ENCODE data around the gene SCCPDH. TPM values are rescaled to one million over a fixed set of nuclear protein-coding genes. Genes with fewer than 3 reads are reported as not detected.

The SCCPDH gene
- total and polyA plus RNA-seq, 10 donors = 6.8 to 15.8 (median 13.0) TPM

- 68 to 86% (median 76%) methylated on average over 13 of the region's 13 CpGs for WGBS, 5 donors
- Histone ChIP-seq H3K36me3 (no peaks in the 10 kb centered on the region), H3K27ac (no peak overlapping the region), H3K4me3 (no peak overlapping the region), H3K9me3 (no peaks in the 10 kb centered on the region), H3K27me3 (replicated peaks in 1 of 7) (peaks cover 0 to 15% (median 0%) of the 10 kb centered on the region in 7 donors), H3K4me1 (no peaks in the 10 kb centered on the region)
- TF ChIP-seq POLR2AphosphoS5 (IDR thresholded peaks at IDR 0.05) (no peak), CTCF (IDR thresholded peaks at IDR 0.05 in 8 of 11, conservative IDR thresholded peaks at IDR 0.05 in 3 of 11) (no peak), POLR2A (IDR thresholded peaks at IDR 0.05) (no peak)
- intact Hi-C loops (cut with DNase I; ENCODE audit: low total_unique reads) = no loop called here
- DNase-seq = no peak
Observed at GRCh38 chr1:246814890-246815289, 90.7 kb downstream of the SCCPDH start.

GRCh38 chr1:246815693-246816270 lies 91.6 kb downstream of the SCCPDH start:
- intact Hi-C loops (cut with DNase I; ENCODE audit: low total_unique reads) = no loop called here
- Histone ChIP-seq H3K4me1 (no peaks in the 10 kb centered on the region), H3K27ac (no peak overlapping the region), H3K4me3 (no peak overlapping the region), H3K27me3 (replicated peaks in 1 of 7) (peaks cover 0 to 15% (median 0%) of the 10 kb centered on the region in 7 donors), H3K36me3 (no peaks in the 10 kb centered on the region), H3K9me3 (no peaks in the 10 kb centered on the region)
- TF ChIP-seq POLR2A (IDR thresholded peaks at IDR 0.05) = no peak
- TF ChIP-seq POLR2AphosphoS5 (IDR thresholded peaks at IDR 0.05) = no peak
- no peak for TF ChIP-seq CTCF (IDR thresholded peaks at IDR 0.05 in 8 of 11, conservative IDR thresholded peaks at IDR 0.05 in 3 of 11)
- WGBS, 5 donors = 44 to 53% (median 51%) methylated on average over 11 of the region's 11 CpGs
- DNase-seq = no peak

Small RNA genes within 50 kb of the gene (small RNA-seq; reads per million reads assigned to genes)
- gene AC113174.1 = 0 reads per million in 4 donors

Other genes with a start within 250 kb of the SCCPDH start
- gene SMYD3, start 217.1 kb upstream of the SCCPDH start, total RNA-seq = 10 to 100 TPM; 18.7 to 33.1 (median 23.5) TPM
- gene SMYD3, start 217.1 kb upstream of the SCCPDH start, polyA plus RNA-seq = 10 to 100 TPM; 12.5 to 15.9 (median 15.0) TPM
- gene TFB2M, start 158.1 kb upstream of the SCCPDH start, total RNA-seq = 10 to 100 TPM in 1 of 7 donors, 1 to 10 TPM in 6; 7.2 to 11.9 (median 8.7) TPM
- 10 to 100 TPM in 1 of 3 donors, 1 to 10 TPM in 2; 7.4 to 10.2 (median 9.2) TPM for gene TFB2M, start 158.1 kb upstream of the SCCPDH start, polyA plus RNA-seq
- 10 to 100 TPM; 28.8 to 40.5 (median 31.9) TPM for gene CNST, start 158.0 kb upstream of the SCCPDH start, total RNA-seq
- 1 to 10 TPM; 7.5 to 8.6 (median 8.1) TPM for gene CNST, start 158.0 kb upstream of the SCCPDH start, polyA plus RNA-seq
- 10 to 100 TPM; 32.6 to 68.8 (median 43.2) TPM for gene AHCTF1, start 207.5 kb downstream of the SCCPDH start, total RNA-seq
- 1 to 10 TPM; 8.1 to 8.7 (median 8.2) TPM for gene AHCTF1, start 207.5 kb downstream of the SCCPDH start, polyA plus RNA-seq